ENCODE data around the gene MMP3.
"Not testable (repeated sequence)": the region's sequence is repeated elsewhere in the genome, so short reads cannot be mapped to it uniquely, and the experiment has no call there.

MMP3 gene

GRCh38 chr11:102843489-102843888 is at the start of gene MMP3:
TSS of gene MMP3 (minus strand) at chr11:102843609. CDS start at chr11:102843546, 63 bp downstream.
- no peak for DNase-seq (ENCODE audit: low spot score)

GRCh38 chr11:102891736-102892135 is 48.3 kb upstream of the MMP3 start:
- DNase-seq (ENCODE audit: low spot score) = no peak

- DNase-seq (ENCODE audit: low spot score) = no peak
Measured at GRCh38 chr11:102886999-102887398, 43.6 kb upstream of the MMP3 start.

GRCh38 chr11:102883141-102883540 is 39.7 kb upstream of the MMP3 start:
- no peak for DNase-seq (ENCODE audit: low spot score)

GRCh38 chr11:102882389-102883024 is 39.1 kb upstream of the MMP3 start:
- DNase-seq (ENCODE audit: low spot score) = no peak

GRCh38 chr11:102879801-102880200 is 36.4 kb upstream of the MMP3 start:
- DNase-seq (ENCODE audit: low spot score) = no peak

DNA sequence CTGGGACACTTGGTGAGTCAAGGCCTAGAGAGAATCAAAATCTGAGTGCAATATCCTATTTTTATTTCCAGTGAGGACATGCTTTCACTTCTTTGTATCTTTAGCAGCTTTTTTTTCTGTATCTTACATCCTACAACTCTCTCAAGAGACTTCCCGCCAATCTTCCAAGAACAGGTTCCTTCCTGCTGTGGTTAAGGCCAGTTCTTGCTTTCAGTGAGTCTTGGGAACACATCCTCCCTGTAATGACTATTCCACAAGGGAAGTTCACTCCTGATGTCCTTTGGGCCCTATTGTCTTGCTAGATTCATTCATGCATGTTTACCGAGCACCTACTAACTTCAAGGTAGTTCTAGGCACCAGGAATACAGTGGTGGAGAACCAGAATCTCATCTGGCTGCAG is 35.2 kb upstream of the MMP3 start:
- DNase-seq (ENCODE audit: low spot score) = no peak

- DNase-seq (ENCODE audit: low spot score) = no peak
Measured at GRCh38 chr11:102874852-102875251, 31.4 kb upstream of the MMP3 start, which contains the start of gene MMP12. TSS of gene MMP12 (minus strand) at chr11:102874982. CDS start at chr11:102874937, 45 bp downstream.

DNA sequence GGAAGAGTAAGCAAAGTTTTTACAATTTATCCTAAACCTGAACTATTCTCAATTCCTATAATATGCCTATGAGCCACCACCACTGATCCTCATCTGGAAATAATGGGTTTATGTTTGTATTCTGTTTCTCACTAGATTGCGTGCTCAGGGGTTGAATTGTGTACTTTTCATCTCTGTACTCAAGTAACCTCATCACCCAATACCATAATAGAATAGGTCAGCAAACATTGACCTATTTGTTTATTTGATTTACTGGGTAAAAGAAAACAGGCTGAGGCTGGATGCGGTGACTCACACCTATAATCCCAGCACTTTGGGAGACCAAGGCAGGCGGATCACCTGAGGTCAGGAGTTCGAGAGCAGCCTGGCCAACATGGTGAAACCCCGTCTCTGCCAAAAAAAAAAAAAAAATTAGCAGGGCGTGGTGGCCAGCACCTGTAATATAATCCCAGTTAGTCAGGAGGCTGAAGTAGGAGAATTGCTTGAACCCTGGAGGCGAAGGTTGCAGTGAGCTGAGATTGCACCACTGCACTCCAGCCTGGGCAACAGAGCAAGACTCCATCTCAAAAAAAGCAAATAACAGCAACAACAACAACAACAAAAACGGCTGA is 26.1 kb upstream of the MMP3 start:
- not testable (repeated sequence) for DNase-seq (ENCODE audit: low spot score)

DNA sequence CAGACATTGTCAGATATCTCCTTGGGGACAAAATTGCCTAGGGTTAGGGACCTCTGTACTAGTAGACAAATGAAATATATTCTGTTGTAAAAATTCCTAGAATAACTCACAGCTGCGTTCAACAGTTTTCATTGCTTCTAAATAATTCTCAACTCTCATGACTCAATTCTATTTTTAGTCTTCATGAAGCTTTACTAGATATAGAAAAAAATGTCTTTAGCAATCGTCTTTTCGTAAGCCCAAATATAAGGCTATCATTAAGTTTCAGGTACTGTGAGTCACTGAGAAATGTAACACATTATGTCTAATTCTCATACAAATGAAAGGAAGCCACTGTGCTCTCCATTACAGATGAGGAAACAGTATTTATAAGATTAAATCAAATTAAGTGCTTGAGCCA is 24.9 kb upstream of the MMP3 start:
- DNase-seq (ENCODE audit: low spot score) = peak; percentile 19

DNA sequence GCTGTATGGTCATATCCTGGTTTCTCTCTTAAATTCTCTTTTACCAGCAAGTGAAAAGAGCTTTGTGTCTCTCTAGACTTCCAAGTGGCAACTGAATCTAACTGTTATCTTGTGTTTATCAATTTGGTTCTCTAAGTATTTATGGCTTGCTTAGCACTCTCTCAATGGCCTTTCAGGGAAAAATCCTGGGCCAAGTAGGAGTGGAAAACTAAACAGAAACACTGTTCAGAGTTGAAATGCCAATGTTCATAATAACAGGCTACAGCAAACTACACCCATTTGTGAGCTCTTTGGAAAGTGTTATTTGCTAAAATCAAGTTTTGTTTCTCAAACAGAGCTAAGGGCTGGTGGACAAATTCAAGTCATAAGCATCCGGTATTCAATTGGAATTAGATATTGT is 21.3 kb upstream of the MMP3 start:
- no peak for DNase-seq (ENCODE audit: low spot score)

DNA sequence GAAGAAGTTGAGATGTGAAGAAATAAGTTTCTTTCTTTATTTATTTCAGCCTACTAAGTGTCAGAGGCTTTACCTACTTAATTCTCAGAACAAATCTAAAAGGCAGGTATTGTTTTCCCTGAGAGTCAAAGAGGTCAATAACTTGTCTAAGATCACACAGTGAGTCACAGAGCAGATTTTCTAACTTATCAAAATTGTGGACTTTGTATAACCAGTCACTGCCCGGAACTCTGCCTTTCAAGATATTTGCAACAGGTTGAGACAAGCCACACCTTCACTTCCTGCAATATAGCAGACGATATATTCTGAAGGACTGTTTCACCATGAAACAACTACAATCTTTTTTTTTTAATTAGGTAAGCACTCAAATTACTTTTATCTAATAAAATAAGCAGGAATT is 10.5 kb upstream of the MMP3 start:
- no peak for DNase-seq (ENCODE audit: low spot score)

DNA sequence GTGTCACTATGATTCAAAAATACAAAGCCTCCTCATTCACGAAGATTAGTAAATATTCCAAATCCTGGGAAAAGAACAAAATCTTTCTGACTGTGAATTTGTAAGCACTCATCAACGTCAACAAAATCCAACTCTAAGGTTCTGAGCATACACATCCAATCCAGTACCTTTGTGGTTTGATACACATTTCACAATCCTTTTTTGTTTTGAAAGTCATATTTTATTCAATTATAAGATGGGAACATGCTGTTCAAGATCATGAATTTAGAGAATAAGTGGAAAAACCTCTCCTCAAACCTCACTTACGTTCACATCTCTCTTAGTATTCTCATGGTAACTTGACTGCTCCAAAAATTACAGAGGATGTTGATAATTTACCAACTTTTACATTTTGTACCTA is 9.6 kb upstream of the MMP3 start:
- no peak for DNase-seq (ENCODE audit: low spot score)

GRCh38 chr11:102850973-102851745 is 7.8 kb upstream of the MMP3 start:
- DNase-seq (ENCODE audit: low spot score) = peak; percentile 30

GRCh38 chr11:102849311-102849710 is 5.9 kb upstream of the MMP3 start:
- peak; percentile 39 for DNase-seq (ENCODE audit: low spot score)

DNA sequence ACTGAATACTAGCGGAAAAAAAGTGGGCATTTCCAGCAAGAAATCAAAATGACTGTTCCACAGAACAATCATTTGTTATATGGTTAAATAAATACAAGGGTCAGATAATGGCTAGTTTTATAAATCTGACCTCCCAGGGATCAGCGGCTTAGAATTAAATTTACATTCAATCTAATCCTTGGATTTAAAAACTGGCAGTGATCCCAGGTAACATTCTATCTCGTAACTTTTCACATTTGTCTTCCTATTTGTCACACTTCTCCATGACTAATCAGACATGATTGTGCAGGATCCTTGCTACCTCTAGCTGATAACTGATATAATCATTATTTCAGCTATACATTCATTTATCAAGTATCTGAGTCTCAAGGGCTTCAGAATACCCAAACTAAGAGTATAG is 2.9 kb upstream of the MMP3 start:
- DNase-seq (ENCODE audit: low spot score) = peak; percentile 22

DNA sequence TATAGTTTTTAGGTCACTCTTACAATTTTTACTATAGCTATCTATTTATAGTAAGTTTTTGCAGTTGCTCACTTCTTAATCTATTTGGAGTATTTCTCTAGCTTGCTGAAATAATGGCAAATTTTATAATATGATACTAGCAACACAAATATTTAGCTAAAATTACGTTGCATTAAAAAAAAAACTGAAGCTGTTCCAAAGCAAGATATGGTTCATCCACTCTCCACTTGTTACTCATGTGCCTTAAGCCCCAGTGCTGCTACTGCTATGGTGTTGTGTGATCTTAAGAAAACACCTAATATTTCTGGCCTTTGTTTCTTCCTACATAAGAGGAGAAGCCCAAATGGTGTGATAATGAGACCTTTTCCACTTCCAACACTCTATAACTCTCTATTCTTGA is 479 bp downstream of the MMP3 start:
- no peak for DNase-seq (ENCODE audit: low spot score)

GRCh38 chr11:102840018-102840417 is 3.4 kb downstream of the MMP3 start:
- no peak for DNase-seq (ENCODE audit: low spot score)

GRCh38 chr11:102837646-102838045 is 5.8 kb downstream of the MMP3 start:
- DNase-seq (ENCODE audit: low spot score) = no peak

- no peak for DNase-seq (ENCODE audit: low spot score)
Measured at GRCh38 chr11:102837156-102837555, 6.3 kb downstream of the MMP3 start.

DNA sequence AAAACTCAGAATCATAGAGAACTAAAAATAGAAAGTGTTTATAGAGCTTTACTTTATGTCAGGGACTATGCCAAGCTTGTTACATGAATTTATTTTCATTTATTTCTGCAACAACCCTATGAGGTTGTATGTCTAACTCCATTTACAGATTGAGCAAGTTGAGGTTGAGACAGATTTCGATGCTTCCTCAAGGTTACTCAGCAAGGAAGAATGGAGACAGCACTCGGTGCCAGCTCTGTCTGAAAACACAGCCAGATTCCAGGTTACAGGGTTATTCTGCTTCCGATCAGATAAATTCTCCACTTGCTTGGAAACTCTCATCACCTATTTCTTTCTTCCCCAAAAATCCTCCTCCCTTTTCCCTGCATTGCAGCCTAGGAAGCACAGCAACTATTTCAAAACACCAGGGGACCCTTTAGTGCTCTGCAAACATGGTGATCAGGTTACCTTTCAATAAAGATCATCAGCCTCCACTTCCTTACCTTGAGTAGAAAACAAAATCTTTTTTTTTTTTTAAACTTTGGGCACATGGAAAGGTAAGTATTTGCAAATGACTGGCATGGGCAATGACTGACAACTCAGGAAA is 7.0 kb downstream of the MMP3 start:
- no peak for DNase-seq (ENCODE audit: low spot score)

- DNase-seq (ENCODE audit: low spot score) = no peak
Measured at GRCh38 chr11:102833731-102834130, 9.7 kb downstream of the MMP3 start.

DNA sequence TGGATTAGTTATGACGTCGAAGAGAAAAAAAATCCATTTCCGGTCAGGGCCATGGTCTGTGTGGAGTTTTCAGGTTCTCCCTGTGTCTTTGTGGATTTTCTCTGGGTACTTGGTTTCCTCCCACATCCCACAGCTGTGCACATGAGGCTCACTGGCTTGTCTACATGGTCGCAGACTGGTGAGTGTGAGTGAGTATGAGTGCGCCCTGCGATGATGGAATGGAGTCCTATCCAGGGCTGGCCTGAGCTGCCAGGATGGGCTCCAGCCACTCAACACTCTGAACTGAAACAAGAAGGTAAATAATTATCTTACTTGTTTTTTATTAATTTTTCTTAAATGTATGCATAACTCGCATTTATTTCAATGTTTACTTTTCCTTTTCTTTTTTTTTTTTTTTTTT is 10.8 kb downstream of the MMP3 start:
- DNase-seq (ENCODE audit: low spot score) = no peak

All from LoVo (cell line).